Measurements from ENCODE around the gene PAQR5.
"Not testable (repeated sequence)": the region's sequence is repeated elsewhere in the genome, so short reads cannot be mapped to it uniquely, and the experiment has no call there.

PAQR5 gene

DNA sequence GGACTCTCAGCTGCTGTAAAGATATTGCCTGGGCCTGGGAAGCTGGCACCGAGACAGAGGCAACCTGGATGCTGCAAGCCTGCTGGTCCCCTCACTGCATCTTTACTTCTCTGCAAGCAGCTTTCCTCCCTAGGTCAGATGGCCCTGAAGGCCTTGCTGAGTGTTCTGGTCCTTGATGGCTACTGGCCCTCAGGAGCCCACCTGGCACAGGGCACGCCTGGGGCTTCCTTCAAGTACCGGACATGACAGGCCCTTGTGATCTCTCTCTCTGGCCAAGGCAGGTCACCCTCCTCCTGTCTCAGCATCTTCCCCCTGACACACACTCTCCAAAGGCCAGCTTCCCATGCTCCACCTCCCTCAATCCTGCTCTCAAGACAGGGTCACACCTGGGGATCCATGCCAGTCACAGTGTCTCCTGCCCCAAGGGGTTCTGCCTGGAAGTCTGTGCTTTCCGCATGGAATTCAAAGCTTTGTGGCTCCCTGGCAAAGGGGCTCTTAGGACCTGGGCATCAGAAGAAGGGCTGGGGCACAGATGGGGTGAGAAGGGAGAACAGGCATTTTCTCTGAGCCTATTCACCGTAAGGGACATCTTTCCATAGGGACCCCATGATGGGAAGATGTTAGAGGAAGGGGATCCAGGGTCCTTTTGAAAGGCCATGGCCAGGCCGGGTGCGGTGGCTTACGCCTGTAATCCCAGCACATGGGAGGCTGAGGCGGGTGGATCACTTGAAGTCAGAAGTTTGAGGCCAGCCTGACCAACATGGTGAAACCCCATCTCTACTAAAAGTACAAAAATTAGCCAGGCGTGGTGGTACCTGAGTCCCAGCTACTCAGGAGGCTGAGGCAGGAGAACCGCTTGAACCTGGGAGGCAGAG is 4.7 kb upstream of the PAQR5 start:
- DNase-seq (ENCODE audit: low read depth) = no peak

DNA sequence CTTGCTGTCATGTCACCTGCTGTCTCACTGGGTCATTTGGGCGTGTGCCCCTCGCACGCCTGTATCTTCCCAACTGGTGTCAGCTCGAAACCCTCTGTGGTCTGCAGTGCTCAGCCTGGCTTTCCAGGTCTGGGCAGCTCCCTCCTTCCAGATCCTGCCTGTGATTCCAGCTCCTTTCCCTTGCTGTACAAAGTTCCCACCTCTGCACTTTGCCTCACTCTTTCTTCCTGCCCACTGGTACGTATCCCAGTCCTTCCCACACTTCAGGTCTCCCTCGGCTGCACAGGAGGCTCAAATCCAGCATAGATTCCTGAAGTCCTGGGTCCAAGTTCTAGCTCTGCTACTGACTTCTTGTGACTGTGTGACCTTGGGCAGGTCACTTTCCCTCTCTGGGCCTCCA is 2.1 kb upstream of the PAQR5 start:
- no peak for DNase-seq (ENCODE audit: low read depth)

GRCh38 chr15:69297642-69298353 is 914 bp upstream of the PAQR5 start:
- no peak for DNase-seq (ENCODE audit: low read depth)

- DNase-seq (ENCODE audit: low read depth) = no peak
Measured at GRCh38 chr15:69298354-69298696, 387 bp upstream of the PAQR5 start.

- no peak for DNase-seq (ENCODE audit: low read depth)
Measured at GRCh38 chr15:69299451-69299886, 757 bp downstream of the PAQR5 start.

- DNase-seq (ENCODE audit: low read depth) = no peak
Measured at GRCh38 chr15:69299943-69300588, 1.4 kb downstream of the PAQR5 start.

GRCh38 chr15:69301101-69301500 is 2.4 kb downstream of the PAQR5 start:
- not testable (repeated sequence) for DNase-seq (ENCODE audit: low read depth)

GRCh38 chr15:69302087-69302486 is 3.4 kb downstream of the PAQR5 start:
- not testable (repeated sequence) for DNase-seq (ENCODE audit: low read depth)

DNA sequence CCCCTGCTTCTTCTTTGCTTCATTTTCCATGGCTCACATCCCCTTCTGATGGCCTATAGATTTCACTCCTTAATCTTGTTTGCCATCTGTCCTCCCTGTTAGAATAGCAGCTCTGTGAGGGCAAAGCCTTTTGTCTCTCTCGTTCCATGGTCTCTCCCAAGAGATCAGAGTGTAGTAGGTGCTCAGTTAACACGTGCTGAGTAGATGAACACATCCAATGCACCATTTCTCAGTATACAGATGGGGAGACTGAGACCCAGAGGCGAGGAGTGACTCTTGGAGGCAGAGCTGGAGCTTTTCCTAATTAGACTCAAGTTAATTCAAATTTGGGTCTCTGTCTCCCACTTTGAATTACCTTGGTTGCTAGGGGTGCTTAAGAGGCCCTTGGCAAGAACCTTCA is 4.2 kb downstream of the PAQR5 start:
- DNase-seq (ENCODE audit: low read depth) = no peak

DNA sequence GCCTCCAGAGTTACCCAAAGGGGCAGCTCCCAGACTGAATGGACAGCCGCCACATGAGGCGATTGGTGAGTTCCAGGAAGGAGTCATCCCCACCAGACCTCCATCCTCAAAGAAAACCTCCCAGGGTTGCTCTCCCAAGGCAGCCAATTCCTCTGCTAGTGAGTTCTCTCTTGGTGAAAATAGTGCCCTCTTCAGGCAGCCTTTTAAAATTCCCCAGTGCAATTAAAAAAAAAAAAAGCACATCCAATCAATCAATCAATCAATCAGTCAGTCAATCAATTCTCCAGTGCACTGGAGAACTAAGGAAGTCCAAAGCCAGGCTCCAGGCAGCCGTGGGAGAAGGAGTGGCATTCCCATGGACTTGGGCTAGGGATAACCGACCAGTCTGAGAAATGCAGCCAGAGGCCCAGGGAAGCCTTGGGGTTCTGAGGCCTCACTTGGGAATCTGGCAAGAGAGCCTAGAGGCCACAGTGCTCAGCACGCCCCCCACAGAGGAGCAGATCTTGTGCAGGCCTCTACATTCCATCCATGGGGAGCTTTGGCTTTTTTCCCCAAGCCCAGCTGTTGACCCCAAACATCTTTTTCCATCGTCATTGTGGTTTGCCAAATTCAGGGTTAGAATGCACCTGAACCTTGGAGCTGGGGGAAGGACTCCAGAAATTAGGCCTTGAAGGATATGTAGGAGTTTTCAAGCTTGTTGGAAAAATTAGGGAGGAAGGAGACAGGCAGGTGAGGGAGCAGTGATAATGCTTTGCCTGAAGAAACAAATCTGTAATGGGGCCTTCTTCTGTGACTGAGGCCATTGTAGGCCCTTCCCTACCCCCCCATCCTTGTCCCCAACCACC is 4.8 kb downstream of the PAQR5 start:
- DNase-seq (ENCODE audit: low read depth) = no peak

GRCh38 chr15:69304182-69304545 is 5.5 kb downstream of the PAQR5 start:
- no peak for DNase-seq (ENCODE audit: low read depth)

- DNase-seq (ENCODE audit: low read depth) = no peak
Measured at GRCh38 chr15:69305204-69305931, 6.7 kb downstream of the PAQR5 start.

DNA sequence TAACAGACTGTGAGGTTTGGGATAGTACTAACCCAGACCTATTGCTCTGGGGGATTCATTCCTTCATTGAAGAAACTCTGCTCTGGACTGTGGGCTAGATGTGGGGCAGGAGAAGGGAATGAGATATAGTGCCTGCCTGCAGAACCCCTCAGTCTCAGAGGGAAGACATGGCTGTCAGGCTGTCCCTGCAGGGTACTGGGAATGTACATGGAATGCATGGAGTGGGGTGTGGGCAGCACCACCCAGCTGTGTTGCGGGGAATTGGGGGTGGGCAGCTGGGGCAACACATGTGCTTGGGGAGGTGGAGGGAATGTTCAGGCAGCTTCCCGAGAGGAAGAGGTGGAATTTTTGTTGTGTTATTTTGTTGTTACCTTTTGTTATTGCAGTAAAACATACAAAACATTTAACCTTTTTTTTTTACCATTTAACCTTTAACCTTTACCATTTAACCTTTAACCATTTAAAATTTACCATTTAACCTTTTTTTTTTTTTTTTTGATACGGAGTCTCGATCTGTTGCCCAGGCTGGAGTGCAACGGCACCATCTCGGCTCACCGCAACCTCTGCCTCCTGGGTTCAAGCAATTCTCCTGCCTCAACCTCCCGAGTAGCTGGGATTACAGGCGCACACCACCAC is 7.3 kb downstream of the PAQR5 start:
- no peak for DNase-seq (ENCODE audit: low read depth)

- no peak for DNase-seq (ENCODE audit: low read depth)
Measured at GRCh38 chr15:69307939-69308338, 9.2 kb downstream of the PAQR5 start.

DNA sequence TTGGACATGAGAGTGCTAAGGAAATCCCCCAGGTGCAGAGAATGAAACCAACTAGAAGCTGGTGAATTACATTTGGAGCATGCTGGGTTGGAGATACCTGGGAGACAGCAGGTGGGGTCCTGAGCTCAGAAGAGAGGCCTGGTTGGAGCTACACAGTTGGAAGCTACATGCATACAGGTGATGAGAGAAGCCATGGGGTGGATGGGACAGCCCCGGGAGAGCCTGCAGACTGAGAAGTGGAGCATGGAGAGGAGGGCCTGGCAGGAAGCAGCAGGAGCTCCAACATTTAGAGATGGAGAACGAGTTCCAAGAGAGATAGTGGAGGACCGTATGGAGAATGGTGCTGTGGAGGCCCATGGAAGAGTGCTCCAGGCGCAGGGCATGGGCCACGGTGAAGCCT is 10.2 kb downstream of the PAQR5 start:
- DNase-seq (ENCODE audit: low read depth) = no peak

DNA sequence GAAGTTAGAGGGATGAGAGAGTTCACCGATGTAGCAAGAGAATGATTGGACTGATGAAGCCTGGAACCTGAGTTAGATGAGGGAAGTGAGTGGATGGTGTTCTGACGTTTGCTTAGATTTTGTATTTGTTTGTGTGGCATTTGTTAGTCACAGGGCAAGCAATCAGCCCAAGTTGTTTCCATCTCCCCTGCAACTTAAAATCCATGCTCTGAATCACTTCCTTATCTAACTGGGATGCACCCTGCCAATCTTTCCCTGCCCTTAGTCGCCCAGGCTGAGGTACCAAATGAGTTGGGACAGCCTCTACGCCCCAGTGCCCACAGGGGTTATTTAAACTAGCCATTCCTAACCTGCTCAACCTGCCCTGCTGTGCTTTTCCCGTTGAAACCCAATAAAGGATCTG is 12.6 kb downstream of the PAQR5 start:
- DNase-seq (ENCODE audit: low read depth) = no peak

GRCh38 chr15:69313432-69314000 is 14.8 kb downstream of the PAQR5 start:
- no peak for DNase-seq (ENCODE audit: low read depth)

DNA sequence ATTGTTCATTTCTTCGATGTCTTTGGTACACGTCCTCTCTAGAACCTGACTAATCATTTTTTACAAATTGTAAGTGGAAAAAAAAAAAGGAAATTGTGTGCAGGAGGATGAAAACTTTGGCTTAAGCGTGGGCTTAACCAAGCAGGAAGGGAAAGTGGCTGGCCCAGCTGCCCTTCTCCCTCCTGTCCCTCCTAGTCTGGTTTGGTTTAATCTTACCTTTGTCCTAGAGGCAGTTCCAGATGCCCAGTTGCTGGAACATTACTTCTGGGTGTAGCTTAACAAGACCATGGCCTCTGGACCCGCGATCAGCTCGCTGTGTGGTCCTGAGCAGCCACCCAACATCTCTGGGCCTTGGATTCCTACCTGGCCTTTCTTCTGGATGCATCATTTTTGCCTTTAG is 15.4 kb downstream of the PAQR5 start:
- no peak for DNase-seq (ENCODE audit: low read depth)

DNA sequence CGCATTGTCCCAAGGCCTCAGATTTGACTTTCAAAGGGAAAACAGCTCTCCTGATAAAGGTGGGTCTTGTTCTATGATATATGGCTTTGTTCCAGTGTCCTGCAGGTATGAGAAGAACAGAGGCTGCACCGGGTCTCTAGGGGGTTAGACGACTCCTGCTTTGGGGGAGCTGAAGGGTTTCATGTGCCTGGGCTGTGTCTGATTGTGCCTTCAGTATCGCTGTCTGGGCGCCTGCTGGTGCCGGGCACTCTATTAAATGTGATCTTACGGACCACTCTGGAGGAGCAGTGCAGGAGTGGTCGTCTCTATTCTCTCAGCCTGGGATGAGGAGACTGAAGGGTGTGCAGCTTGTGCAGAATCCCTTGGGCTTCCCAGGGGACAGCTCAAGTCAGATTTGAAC is 16.0 kb downstream of the PAQR5 start:
- DNase-seq (ENCODE audit: low read depth) = no peak

DNA sequence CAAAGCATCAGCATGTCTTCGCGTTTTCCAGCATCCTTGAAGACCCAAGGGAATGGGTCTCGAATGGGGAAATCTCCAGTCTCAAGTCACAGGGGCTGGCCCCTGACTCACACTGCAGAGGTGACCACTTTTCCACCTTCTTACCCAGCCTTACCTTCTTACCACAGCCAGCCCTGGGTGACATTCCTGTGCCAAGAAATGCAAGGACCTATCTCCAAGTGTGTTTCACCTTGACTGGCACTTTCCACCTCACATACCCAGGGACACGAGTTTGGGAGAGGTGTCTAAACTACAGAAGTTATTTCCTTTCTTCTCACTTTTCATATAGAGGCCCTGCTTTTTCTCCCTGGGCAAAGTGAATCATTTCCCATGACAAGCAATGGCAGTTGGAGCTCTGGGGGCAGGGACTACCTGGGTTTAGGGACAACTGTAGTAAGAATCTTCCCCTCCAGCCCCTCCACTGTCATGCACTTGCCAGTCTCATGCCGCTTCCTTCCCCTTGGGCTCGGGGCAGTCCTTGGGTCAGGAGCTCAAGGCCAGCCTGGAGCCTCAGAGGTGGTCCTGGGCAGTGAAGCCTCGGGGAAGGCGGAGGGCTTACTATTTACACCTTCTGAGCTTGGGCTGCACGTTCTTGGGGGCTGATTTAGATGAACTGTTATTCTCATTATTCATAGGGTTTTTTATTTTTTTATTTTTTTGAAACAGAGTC is 16.8 kb downstream of the PAQR5 start:
- DNase-seq (ENCODE audit: low read depth) = no peak

Measured in stimulated activated CD8-positive, alpha-beta memory T cell treated with anti-CD3 and anti-CD28 coated beads, Interleukin-15, amount 100 ng/mL, for 24 hours (primary cell).